GM19438 (cell line): ENCODE data around the gene MYT1.
"Not testable (repeated sequence)": the region's sequence is repeated elsewhere in the genome, so short reads cannot be mapped to it uniquely, and the experiment has no call there.

ENCODE experiments used
- ATAC-seq: cut with Tn5 transposase; IDR thresholded peaks from one replicate; pipeline ENCODE4 v1.9.1; 2021; ENCODE audit warnings: low read depth; ENCODE audit not compliant: unreplicated experiment

MYT1 gene

DNA sequence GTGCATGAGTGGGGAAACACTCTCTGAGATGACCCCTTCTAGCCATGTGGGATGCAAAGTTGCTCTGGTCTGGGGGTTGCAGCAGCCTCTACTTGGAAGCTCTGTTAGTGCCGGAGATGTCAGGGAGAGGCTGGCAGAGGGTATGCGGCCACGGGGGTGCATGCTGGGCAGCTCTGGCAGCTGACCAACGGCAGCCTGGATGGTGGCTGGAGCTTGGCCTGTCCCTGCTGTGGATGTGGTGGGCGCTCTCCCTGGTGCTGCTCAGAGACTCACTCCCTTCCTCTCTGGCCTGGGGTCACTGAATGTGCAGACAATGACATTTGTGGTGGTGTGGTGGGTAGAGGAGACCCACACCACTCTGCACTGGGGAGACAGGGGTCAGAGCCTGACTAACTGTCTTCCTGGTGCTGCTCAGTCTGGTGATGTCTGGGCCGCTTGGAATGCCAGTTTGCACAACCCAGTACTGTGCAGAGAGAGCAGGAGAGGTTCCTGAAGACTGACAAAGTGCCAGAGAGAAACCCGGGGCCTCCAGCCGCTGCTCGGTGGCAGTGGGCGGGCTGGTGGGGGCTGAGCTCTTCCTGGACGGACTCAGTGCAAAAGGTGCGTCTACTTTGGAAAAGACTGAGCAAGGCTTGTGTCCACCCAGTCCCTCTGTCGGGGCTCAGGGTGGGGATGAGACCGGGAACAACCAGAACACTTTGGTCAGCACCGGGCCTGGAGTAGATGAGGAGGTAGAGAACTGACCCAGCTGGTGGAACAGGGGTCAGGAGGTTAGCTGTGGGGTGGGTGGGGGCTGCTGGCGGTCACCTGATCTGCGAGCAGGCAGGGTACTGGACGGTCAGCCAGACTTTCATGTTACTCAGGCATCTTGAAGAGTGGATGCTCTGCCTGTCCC, 2.7 kb downstream of the MYT1 start:
- no peak for ATAC-seq

DNA sequence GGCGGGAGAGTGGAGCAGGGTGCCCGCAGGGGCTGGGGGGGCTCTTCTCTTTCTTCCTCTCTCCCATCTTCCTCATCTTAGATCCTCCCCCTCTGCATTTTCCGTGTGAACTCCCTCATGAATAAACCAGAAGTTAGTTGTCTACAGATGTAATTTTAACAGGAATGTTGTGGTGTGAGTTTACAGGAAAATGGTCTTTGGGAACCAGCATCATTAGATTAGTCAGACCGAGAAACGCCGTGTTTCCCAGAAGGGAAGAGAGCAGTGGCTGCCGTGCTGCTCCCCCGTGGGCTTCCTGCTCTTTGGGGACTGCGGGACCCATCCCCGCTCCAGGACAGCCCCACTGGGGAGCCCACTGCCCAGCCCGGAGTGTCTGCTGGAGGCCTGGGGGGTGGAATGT, 3.4 kb downstream of the MYT1 start:
- no peak for ATAC-seq

DNA sequence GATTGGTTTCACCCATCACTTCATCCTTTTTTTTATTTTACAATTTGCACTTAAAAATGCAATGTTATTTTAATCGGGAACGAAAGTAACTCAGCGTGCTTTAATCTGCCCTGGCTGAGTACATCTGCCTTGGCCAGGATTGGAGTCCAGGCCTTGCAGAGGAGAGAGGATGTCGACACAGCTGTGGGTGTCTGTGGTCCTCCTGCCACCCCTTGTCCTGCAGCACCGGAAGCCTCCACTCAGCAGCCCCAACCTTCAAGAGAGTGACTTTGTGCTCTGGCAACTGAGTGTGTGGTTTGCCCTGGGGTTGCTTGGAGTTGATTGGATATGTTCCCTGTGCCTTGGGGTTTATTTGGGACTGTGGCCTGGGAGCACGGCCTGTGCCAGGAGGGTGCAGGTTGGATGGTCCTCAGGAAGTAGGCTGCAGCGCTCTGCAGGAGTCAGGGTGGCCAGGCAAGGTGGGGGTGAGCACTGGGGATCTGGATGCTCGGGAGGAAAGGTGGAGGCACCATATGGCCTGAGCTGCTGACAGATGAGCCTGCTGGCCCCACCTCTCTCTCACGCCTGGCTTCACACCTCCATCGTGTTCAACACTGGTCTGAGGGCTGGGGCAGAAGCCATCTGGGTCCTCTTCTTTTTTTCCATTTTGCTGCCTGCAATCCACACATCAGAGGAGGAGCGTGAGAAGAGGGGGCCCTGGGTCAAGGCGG, 4.3 kb downstream of the MYT1 start:
- no peak for ATAC-seq

- no peak for ATAC-seq
Measured at GRCh38 chr20:64169091-64169560, 4.9 kb downstream of the MYT1 start.

GRCh38 chr20:64171211-64171610, 7.0 kb downstream of the MYT1 start:
- no peak for ATAC-seq

DNA sequence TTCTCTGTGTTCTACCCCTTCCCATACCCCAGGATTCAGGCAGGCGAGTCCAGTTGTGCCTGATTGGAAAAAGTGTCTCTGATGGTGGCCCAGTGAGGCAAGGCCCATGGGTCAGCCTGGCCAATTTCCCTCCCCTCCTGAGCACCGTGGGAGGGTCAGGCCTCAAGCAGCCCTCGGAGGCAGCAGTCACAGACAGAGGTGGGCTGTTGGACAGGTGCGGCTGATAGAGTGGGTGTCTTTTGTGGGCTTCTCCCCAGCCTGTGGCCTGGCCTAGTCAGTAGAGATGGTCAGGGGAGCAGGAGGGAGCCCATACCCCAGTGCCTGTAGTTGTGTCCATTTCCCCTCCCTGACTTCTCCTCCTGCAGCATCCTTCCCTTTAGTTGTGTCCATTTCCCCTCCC, 8.9 kb downstream of the MYT1 start:
- no peak for ATAC-seq

GRCh38 chr20:64176551-64176950, 12.3 kb downstream of the MYT1 start:
- ATAC-seq = no peak

DNA sequence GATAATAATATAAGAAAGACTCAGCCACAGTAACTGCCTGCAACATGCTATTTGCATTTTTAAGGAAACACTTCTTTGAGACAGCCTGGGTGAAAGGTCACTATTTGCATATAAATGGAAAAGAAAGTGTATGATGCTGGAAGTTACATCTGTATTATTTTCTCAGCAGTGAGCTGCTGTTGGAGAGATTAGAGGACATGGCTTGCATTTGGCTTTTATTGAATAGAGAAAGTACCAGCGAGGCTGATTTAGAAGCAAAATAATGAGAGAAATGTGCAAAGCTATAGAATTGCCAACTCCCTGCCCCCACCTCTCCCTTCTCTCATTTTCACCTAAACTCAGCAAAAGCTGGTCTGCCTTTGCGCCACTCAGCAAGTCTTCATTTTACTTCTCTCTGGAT, 12.7 kb downstream of the MYT1 start:
- no peak for ATAC-seq

DNA sequence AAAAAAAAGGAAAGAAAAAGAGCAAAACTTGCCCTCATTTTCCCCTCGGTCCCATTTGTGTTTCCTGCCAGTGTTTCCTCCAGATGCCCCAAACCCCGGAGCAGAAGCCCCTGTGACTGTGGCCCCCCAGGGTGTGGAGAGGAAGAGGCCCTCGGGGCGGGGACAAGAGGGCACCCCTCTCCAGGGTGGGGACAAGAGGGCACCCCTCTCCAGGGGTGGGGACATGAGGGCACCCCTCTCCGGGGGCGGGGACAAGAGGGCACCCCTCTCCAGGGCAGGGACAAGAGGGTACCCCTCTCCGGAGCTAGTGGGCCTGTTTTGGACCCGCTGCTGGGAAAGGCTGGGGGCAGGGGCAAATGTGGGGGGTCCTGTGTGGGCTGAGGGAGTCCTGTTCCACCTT, 13.1 kb downstream of the MYT1 start:
- no peak for ATAC-seq

DNA sequence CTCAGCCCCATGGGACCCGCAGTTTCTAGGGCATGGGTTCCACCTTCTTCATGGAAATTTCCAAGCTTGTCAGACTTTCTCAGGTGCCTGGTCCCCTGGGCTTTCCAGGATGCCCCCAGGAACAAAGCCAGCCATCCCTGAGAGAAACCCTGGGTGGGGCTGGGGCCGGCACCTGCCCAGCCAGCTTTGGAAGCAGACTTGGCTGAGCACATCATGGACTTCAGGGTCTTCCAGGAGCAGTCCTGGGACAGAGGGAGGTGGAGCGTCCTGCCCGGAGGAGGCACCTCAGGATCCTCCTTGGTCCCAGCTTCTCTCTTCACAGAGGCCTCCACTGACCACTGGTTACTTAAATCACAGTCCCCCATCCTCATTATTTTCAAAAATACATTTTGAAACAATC, 13.5 kb downstream of the MYT1 start:
- no peak for ATAC-seq

GRCh38 chr20:64178925-64179324, 14.7 kb downstream of the MYT1 start:
- not testable (repeated sequence) for ATAC-seq

- ATAC-seq = no peak
Measured at GRCh38 chr20:64179805-64180204, 15.6 kb downstream of the MYT1 start.

GRCh38 chr20:64180673-64181072, 16.4 kb downstream of the MYT1 start:
- ATAC-seq = no peak

DNA sequence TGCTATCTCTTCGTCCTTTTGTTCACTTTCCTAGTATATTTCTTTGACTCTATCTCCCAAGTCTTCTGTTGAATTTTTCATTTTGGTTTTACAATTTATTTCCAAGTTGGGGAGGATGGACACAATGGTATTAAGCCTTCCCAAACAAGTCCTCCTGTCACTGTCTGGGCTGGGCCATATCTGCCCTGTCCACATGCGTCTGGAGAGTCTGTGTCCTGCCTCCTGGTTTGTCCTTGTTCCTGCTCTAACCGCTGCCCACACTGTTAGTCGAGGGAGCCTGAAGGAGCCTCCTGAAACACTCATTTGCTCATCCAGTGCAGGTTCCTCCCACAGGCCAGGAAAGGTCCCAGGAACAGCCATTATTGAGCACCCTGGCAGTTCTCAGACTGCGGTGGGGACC, 17.1 kb downstream of the MYT1 start:
- no peak for ATAC-seq

DNA sequence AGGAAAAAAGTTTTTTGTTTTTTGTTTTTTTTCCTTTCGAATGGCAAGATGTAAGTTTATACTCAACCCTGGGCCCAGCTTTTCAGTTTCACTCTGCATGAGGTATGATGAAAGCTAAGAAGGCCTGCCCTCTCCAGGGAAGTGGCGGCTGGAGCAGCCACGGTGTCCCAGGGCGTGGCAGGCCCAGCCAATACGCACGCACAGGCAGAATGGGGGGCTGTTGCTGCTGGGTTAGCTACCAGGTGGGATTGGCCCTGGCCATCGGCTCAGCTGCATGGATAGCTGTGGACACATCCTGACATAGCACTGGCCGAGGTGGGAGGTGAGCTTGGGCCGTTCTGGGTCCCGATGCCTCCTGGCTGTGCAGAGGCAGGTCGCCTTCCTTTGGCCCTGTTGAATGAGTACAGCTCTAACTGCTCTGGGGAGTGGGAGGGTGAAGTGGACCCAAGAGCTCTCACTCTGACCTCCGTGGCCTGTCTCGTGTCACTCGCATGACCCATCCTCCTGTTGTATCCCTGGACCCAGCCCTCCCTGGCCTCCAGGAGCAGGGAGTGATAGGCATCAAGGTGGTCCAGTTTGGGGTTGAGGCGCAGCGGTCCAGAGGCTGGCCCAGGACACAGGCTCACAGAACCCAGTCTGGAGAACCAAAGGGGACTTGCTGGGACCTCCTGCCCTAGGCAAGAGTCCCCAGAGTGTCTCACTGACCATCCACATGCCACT, 18.1 kb downstream of the MYT1 start:
- no peak for ATAC-seq

GRCh38 chr20:64183313-64183712, 19.1 kb downstream of the MYT1 start:
- no peak for ATAC-seq

- no peak for ATAC-seq
Measured at GRCh38 chr20:64184795-64185194, 20.5 kb downstream of the MYT1 start.

GRCh38 chr20:64185276-64185900, 21.1 kb downstream of the MYT1 start:
- ATAC-seq = no peak

GRCh38 chr20:64186071-64186598, 21.9 kb downstream of the MYT1 start:
- no peak for ATAC-seq

DNA sequence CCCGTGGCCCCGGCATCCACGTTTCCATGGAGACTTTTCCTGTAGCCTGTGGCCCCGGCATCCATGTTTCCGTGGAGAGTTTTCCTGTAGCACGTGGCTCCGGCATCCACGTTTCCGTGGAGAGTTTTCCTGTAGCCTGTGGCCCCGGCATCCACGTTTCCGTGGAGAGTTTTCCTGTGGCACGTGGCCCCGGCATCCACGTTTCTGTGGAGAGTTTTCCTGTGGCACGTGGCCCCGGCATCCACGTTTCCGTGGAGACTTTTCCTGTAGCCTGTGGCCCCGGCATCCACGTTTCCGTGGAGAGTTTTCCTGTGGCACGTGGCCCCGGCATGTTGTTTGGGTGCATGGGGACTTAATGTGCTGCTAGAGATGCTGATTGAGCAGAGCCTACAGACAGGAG, 23.0 kb downstream of the MYT1 start:
- not testable (repeated sequence) for ATAC-seq
